ENCODE results near the gene BABAM1. TPM values are rescaled to one million over a fixed set of nuclear protein-coding genes. Genes with fewer than 3 reads are reported as not detected.
A peak's percentile ranks its signal among the peaks of the same experiment; 100 is the strongest.

Gene BABAM1
- total RNA-seq, 4 donors from 2014 or later = 58.1 to 240 (median 97.2) TPM

- peaks cover 0 to 8% of the 10 kb centered on the region in 2 donors for H3K4me1 ChIP-seq
- H3K9me3 ChIP-seq = no peaks in the 10 kb centered on the region
- intact Hi-C loops (cut with DNase I; ENCODE audit: low total_unique reads) = no loop called here
- no peak for TF ChIP-seq POLR2A (IDR thresholded peaks at IDR 0.05)
- TF ChIP-seq CTCF (IDR thresholded peaks at IDR 0.05) = no peak
- H3K27me3 ChIP-seq = no peaks in the 10 kb centered on the region
- no peak for DNase-seq
- no peak overlapping the region for H3K27ac ChIP-seq
- no peaks in the 10 kb centered on the region for H3K36me3 ChIP-seq
- H3K4me3 ChIP-seq = no peak overlapping the region
Measured at GRCh38 chr19:17312189-17313113, 45.2 kb downstream of the BABAM1 start.

- TF ChIP-seq POLR2A (IDR thresholded peaks at IDR 0.05) (no peak), CTCF (IDR thresholded peaks at IDR 0.05) (no peak)
- Histone ChIP-seq H3K27ac (no peak overlapping the region), H3K36me3 (no peaks in the 10 kb centered on the region), H3K9me3 (no peaks in the 10 kb centered on the region), H3K4me1 (peaks cover 0 to 8% of the 10 kb centered on the region in 2 donors), H3K4me3 (no peak overlapping the region), H3K27me3 (no peaks in the 10 kb centered on the region)
- intact Hi-C loops (cut with DNase I; ENCODE audit: low total_unique reads) = no loop called here
- peak in 1 of 2 donors; percentile 22 for DNase-seq
Measured at GRCh38 chr19:17314007-17314593, 46.9 kb downstream of the BABAM1 start.

- H3K27ac ChIP-seq = no peak overlapping the region
- no peak overlapping the region for H3K4me3 ChIP-seq
- no peaks in the 10 kb centered on the region for H3K9me3 ChIP-seq
- no peak for TF ChIP-seq POLR2A (IDR thresholded peaks at IDR 0.05)
- no peak for TF ChIP-seq CTCF (IDR thresholded peaks at IDR 0.05)
- intact Hi-C loops (cut with DNase I; ENCODE audit: low total_unique reads) = no loop called here
- peaks cover 0 to 8% of the 10 kb centered on the region in 2 donors for H3K4me1 ChIP-seq
- H3K27me3 ChIP-seq = no peaks in the 10 kb centered on the region
- no peak for DNase-seq
- no peaks in the 10 kb centered on the region for H3K36me3 ChIP-seq
Measured at GRCh38 chr19:17318966-17319365, 51.7 kb downstream of the BABAM1 start.

GRCh38 chr19:17319473-17320238 lies 52.4 kb downstream of the BABAM1 start:
- Histone ChIP-seq H3K27ac (no peak overlapping the region), H3K9me3 (no peaks in the 10 kb centered on the region), H3K4me3 (no peak overlapping the region), H3K36me3 (no peaks in the 10 kb centered on the region), H3K27me3 (no peaks in the 10 kb centered on the region), H3K4me1 (peaks cover 0 to 8% of the 10 kb centered on the region in 2 donors)
- TF ChIP-seq CTCF (IDR thresholded peaks at IDR 0.05) (no peak), POLR2A (IDR thresholded peaks at IDR 0.05) (no peak)
- no peak for DNase-seq
- intact Hi-C loops (cut with DNase I; ENCODE audit: low total_unique reads) = no loop called here

All from uterus (tissue), 4 donors.